GM19043 (cell line): Measurements from ENCODE around the gene CCL8.
"Not testable (repeated sequence)": the region's sequence is repeated elsewhere in the genome, so short reads cannot be mapped to it uniquely, and the experiment has no call there.

ENCODE experiments used
- ATAC-seq: cut with Tn5 transposase; IDR thresholded peaks from one replicate; pipeline ENCODE4 v1.9.1; 2021; ENCODE audit warnings: low read depth; ENCODE audit not compliant: unreplicated experiment

Gene CCL8

GRCh38 chr17:34312080-34312479 is 7.2 kb upstream of the CCL8 start:
- ATAC-seq, result no peak

- ATAC-seq, result no peak
These were observed 6.1 kb upstream of the CCL8 start for GRCh38 chr17:34313164-34313563.

- no peak for ATAC-seq
These were observed 5.0 kb upstream of the CCL8 start for GRCh38 chr17:34314279-34314678.

- ATAC-seq, result no peak
These were observed 761 bp upstream of the CCL8 start for GRCh38 chr17:34318474-34318873.

GRCh38 chr17:34321964-34322363 is 2.7 kb downstream of the CCL8 start:
- ATAC-seq, result no peak

- ATAC-seq, result not testable (repeated sequence)
These were observed 8.3 kb downstream of the CCL8 start for GRCh38 chr17:34327580-34327979.

- ATAC-seq, result no peak
These were observed 18.5 kb downstream of the CCL8 start for GRCh38 chr17:34337701-34338100.

GRCh38 chr17:34339138-34339770 is 20.0 kb downstream of the CCL8 start:
- no peak for ATAC-seq

GRCh38 chr17:34341916-34342315 is 22.7 kb downstream of the CCL8 start:
- no peak for ATAC-seq

GRCh38 chr17:34347063-34347462 is 27.8 kb downstream of the CCL8 start:
- no peak for ATAC-seq

- no peak for ATAC-seq
These were observed 30.5 kb downstream of the CCL8 start for GRCh38 chr17:34349751-34350150.

- ATAC-seq, result no peak
These were observed 31.9 kb downstream of the CCL8 start for GRCh38 chr17:34351096-34351495.

GRCh38 chr17:34352191-34352590 is 33.0 kb downstream of the CCL8 start:
- no peak for ATAC-seq

- no peak for ATAC-seq
These were observed 35.4 kb downstream of the CCL8 start for GRCh38 chr17:34354637-34355036.

GRCh38 chr17:34356194-34356593 is 37.0 kb downstream of the CCL8 start, which contains the start of gene CCL13:
CCL13 (plus strand) TSS chr17:34356480; CDS start chr17:34356527, 47 bp downstream.
- no peak for ATAC-seq

GRCh38 chr17:34357398-34357797 is 38.2 kb downstream of the CCL8 start:
- no peak for ATAC-seq

GRCh38 chr17:34358631-34359030 is 39.4 kb downstream of the CCL8 start:
- no peak for ATAC-seq

GRCh38 chr17:34360601-34361270 is 41.5 kb downstream of the CCL8 start:
- no peak for ATAC-seq

GRCh38 chr17:34361478-34362061 is 42.3 kb downstream of the CCL8 start:
- ATAC-seq, result no peak

GRCh38 chr17:34363183-34363661 is 44.0 kb downstream of the CCL8 start, which contains the start of gene CCL1:
CCL1 (minus strand) TSS chr17:34363233; CDS start chr17:34363161, 72 bp downstream.
- no peak for ATAC-seq

- no peak for ATAC-seq
These were observed 45.5 kb downstream of the CCL8 start for GRCh38 chr17:34364751-34365150.

- ATAC-seq, result no peak
These were observed 46.1 kb downstream of the CCL8 start for GRCh38 chr17:34365340-34365739.
